ENCODE data around the gene MFSD8.

DNA sequence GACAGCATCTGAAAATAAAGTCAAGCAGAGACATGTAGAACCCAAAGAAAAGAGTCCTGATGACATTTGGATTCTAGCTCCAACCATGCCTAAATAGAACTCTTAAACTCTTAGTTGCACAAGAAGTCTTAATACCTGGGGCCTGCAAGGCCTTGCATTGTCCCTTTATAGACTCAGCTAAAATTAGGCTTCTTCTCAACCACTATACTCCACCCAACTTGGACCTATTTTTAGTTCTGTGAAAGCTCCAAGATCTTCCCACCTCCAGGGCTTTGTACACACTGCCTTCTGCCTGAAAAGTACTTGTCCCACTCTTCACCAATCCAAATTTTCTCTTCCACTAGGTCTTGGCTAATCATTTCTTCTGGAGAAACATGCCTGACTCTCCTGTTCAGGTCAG lies 47.8 kb downstream of the MFSD8 start:
- TF ChIP-seq POLR2AphosphoS5 (IDR thresholded peaks at IDR 0.05) (no peak), CTCF (IDR thresholded peaks at IDR 0.05) (no peak)
